Keratinocyte (primary cell): ENCODE data around the gene VAT1. TPM values are rescaled to one million over a fixed set of nuclear protein-coding genes. Genes with fewer than 3 reads are reported as not detected.

Source experiments
- DNase-seq: peaks from one replicate; pipeline ENCODE4 v3.0.0-alpha.2; 2011; ENCODE audit warnings: low read depth, missing footprints, low spot score
- FAIRE-seq: peaks from 2 replicates; lab custom pipeline; 2011; peaks lifted over from hg19 to GRCh38; lab: Jason Lieb, UNC
- H2AFZ ChIP-seq: 2 replicates; pipeline ENCODE4 v1.6.0; 2012; ENCODE audit warnings: low read length, control low read depth, inconsistent platforms; ENCODE audit not compliant: control insufficient read depth
- H3K27ac ChIP-seq: 2 replicates; pipeline ENCODE4 v1.5.1; 2011; ENCODE audit warnings: low read length; ENCODE audit not compliant: control insufficient read depth, insufficient read depth
- H3K27me3 ChIP-seq: 3 replicates; pipeline ENCODE4 v1.6.0; 2011; ENCODE audit warnings: low read length; ENCODE audit not compliant: control insufficient read depth, insufficient read depth; ENCODE audit errors: extremely low read depth
- H3K36me3 ChIP-seq, 2 experiments: 2 replicates in 1 of 2; 3 replicates in 1 of 2; pipeline ENCODE4 v1.5.1; 2011; ENCODE audit warnings: low read length in 2 of 2, mild to moderate bottlenecking in 1 of 2; ENCODE audit not compliant: control insufficient read depth in 2 of 2, insufficient read depth in 2 of 2; ENCODE audit errors: extremely low read depth in 1 of 2
- H3K4me1 ChIP-seq: 3 replicates; pipeline ENCODE4 v1.5.1; 2011; ENCODE audit warnings: low read length; ENCODE audit not compliant: control insufficient read depth, insufficient read depth; ENCODE audit errors: extremely low read depth
- H3K4me2 ChIP-seq: 3 replicates; pipeline ENCODE4 v1.6.0; 2011; ENCODE audit warnings: low read depth, low read length; ENCODE audit not compliant: control insufficient read depth, insufficient read depth; ENCODE audit errors: extremely low read depth
- H3K4me3 ChIP-seq, 3 experiments: fragments of 200-600 bp in 1 of 3; sonication (generic) in 1 of 3; 2 replicates in 2 of 3; 3 replicates in 1 of 3; pipeline ENCODE4 v1.5.1; 2011 to 2016; ENCODE audit warnings: low read length in 3 of 3, mild to moderate bottlenecking in 3 of 3, control low read depth in 2 of 3, inconsistent platforms in 1 of 3, low read depth in 1 of 3, mixed read lengths in 1 of 3, mixed run types in 1 of 3, moderate library complexity in 1 of 3; ENCODE audit not compliant: control insufficient read depth in 2 of 3, insufficient read depth in 2 of 3; ENCODE audit errors: extremely low read depth in 1 of 3
- H3K79me2 ChIP-seq: 2 replicates; pipeline ENCODE4 v1.6.0; 2012; ENCODE audit warnings: low read length; ENCODE audit not compliant: control insufficient read depth, insufficient read depth
- H3K9ac ChIP-seq: 3 replicates; pipeline ENCODE4 v1.6.0; 2011; ENCODE audit warnings: low read length; ENCODE audit not compliant: control insufficient read depth, insufficient read depth; ENCODE audit errors: extremely low read depth
- H3K9me1 ChIP-seq: 3 replicates; pipeline ENCODE4 v1.6.0; 2011; ENCODE audit warnings: low read length; ENCODE audit not compliant: control insufficient read depth, insufficient read depth; ENCODE audit errors: extremely low read depth
- H3K9me3 ChIP-seq: 2 replicates; pipeline ENCODE4 v1.5.1; 2012; ENCODE audit warnings: low read depth, low read length; ENCODE audit not compliant: control insufficient read depth
- H4K20me1 ChIP-seq: 3 replicates; pipeline ENCODE4 v1.6.0; 2011; ENCODE audit warnings: low read length; ENCODE audit not compliant: control insufficient read depth, insufficient read depth; ENCODE audit errors: extremely low read depth
- EZH2 ChIP-seq: IDR thresholded peaks from one replicate; pipeline ENCODE4 v1.6.1; 2012; ENCODE audit warnings: inconsistent platforms, mild to moderate bottlenecking, low read length, moderate library complexity
- dilution Hi-C: fragments of 300-500 bp; cut with MboI; formaldehyde crosslinking; loops from one replicate; pipeline ENCODE4 v1.7.0; 2020; ENCODE audit warnings: low sequenced_read_pairs; ENCODE audit not compliant: extremely low pct_ligation_motif_present
- polyA minus RNA-seq, 3 experiments: library from RNA; depleted of rRNA, polyadenylated mRNA; stranded (reverse); fragments of >200 nt; gene quantifications; 1 replicate in 1 of 3; 2 replicates in 1 of 3; 3 replicates in 1 of 3; pipeline ENCODE4 v1.2.3, GENCODE V29; 2011
- polyA plus RNA-seq, 5 experiments: library from polyadenylated mRNA; depleted of rRNA in 3 of 5; stranded (reverse) in 3 of 5; stranded (forward) in 1 of 5; unstranded in 1 of 5; fragments of >200 nt; gene quantifications; 1 replicate in 1 of 5; 2 replicates in 3 of 5; 3 replicates in 1 of 5; pipeline versions ENCODE4 v1.2.1 to v1.2.3, GENCODE V29; 2011 to 2012; ENCODE audit warnings: missing spikeins in 2 of 5, low read depth in 1 of 5, low replicate concordance in 1 of 5
- TF ChIP-seq, protein P1 (sequence below), 3 experiments: IDR thresholded peaks in 1 of 3; conservative IDR thresholded peaks in 1 of 3; optimal IDR thresholded peaks in 1 of 3; 2 replicates in 2 of 3; 3 replicates in 1 of 3; pipeline versions ENCODE3 to v1.5.1; 2011; ENCODE audit warnings: low read length in 3 of 3, mild to moderate bottlenecking in 3 of 3, moderate library complexity in 2 of 3, control low read depth in 1 of 3, inconsistent platforms in 1 of 3; ENCODE audit not compliant: insufficient read depth in 2 of 3; ENCODE audit errors: extremely low read depth in 1 of 3

Gene VAT1
- polyA plus RNA-seq = 151 to 186 TPM (median 183 TPM) in 3 replicates
- 31.9 TPM for polyA plus RNA-seq (2011; ENCODE audit: low read depth)
- 172 and 254 TPM in 2 replicates for polyA plus RNA-seq (2011; cell fraction: cytosol; rRNA removed)
- 139 and 148 TPM in 2 replicates for polyA plus RNA-seq (2011; cell fraction: nucleus; rRNA removed)
- 291 and 376 TPM in 2 replicates for polyA plus RNA-seq (2012; ENCODE audit: low replicate concordance)
- 312 to 597 TPM (median 313 TPM) in 3 replicates for polyA minus RNA-seq
- 562 TPM for polyA minus RNA-seq (2011; cell fraction: cytosol; rRNA and poly(A)+ RNA removed)
- 101 and 122 TPM in 2 replicates for polyA minus RNA-seq (2011; cell fraction: nucleus; rRNA and poly(A)+ RNA removed)

DNA sequence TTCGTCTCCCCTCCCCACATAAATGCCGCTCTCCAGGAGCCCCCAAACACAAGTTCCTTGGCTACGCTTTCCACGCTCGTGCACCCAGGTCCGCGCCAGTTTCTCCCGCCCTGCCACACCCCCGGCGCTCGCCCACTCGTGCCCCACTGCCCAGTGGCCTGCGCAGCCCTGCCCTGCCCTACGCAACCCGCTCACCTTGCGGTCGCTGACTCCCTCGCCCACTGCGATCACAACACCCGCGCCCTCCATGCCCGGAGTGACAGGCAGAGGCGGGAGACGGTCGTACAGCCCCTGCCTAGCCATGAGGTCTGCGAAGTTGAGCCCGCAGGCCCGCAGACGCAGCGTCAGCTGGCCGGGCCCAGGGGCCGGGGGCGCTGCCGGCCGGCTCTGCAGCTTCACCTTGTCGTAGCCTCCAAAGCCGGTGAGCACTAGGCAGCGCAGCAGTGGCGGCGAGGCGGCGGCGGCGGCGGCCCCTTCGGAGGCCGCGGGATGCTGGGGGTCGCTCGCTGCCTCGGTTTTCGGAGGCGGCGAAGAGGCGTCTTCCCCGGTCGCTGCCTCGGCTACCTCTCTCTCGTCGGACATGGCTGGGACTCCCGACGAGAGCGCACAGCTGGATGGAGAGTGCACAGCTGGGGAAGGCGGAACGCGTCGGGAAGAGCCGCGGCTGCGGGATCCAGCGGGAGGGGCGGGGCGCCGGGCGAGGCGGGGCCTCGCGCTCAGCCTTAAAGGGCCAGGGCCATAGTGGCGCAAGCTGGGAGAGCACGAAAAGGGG lies at the start of gene VAT1:
Gene VAT1, minus strand, starts transcription at position 645 of the 772 bp plus-strand sequence. Its CDS starts 63 bp downstream, at position 582.
- no peaks in the 10 kb centered on the region for H3K9me3 ChIP-seq
- H4K20me1 ChIP-seq = no peaks in the 10 kb centered on the region
- FAIRE-seq = no peak
- TF ChIP-seq, protein P1, sequence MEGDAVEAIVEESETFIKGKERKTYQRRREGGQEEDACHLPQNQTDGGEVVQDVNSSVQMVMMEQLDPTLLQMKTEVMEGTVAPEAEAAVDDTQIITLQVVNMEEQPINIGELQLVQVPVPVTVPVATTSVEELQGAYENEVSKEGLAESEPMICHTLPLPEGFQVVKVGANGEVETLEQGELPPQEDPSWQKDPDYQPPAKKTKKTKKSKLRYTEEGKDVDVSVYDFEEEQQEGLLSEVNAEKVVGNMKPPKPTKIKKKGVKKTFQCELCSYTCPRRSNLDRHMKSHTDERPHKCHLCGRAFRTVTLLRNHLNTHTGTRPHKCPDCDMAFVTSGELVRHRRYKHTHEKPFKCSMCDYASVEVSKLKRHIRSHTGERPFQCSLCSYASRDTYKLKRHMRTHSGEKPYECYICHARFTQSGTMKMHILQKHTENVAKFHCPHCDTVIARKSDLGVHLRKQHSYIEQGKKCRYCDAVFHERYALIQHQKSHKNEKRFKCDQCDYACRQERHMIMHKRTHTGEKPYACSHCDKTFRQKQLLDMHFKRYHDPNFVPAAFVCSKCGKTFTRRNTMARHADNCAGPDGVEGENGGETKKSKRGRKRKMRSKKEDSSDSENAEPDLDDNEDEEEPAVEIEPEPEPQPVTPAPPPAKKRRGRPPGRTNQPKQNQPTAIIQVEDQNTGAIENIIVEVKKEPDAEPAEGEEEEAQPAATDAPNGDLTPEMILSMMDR (optimal IDR thresholded peaks at IDR 0.05 in 1 of 3, IDR thresholded peaks at IDR 0.05 in 1 of 3, conservative IDR thresholded peaks at IDR 0.05 in 1 of 3; ENCODE audit: extremely low read depth in 1 of 3, insufficient read depth in 2 of 3, low read length in 3 of 3) = no peak
- TF ChIP-seq EZH2 = no peak
- dilution Hi-C loops = no loop called here
- peaks cover 14% of the 10 kb centered on the region for H3K4me1 ChIP-seq
- peak within 1 kb of the TSS; percentile 87 for H3K9ac ChIP-seq
- H3K27ac ChIP-seq = peak within 1 kb of the TSS; percentile 66
- peak within 1 kb of the TSS; percentile 90 to 100 (median 95) for H3K4me3 ChIP-seq
- peaks cover 20% of the 10 kb centered on the region for H3K79me2 ChIP-seq
- peak within 1 kb of the TSS; percentile 87 for H2AFZ ChIP-seq
- H3K4me2 ChIP-seq = peak within 1 kb of the TSS; percentile 76
- H3K27me3 ChIP-seq = peaks cover 13% of the 10 kb centered on the region
- H3K36me3 ChIP-seq = peaks cover 8 to 14% of the 10 kb centered on the region in 2 experiments
- no peak for DNase-seq
- H3K9me1 ChIP-seq = no peaks in the 10 kb centered on the region

DNA sequence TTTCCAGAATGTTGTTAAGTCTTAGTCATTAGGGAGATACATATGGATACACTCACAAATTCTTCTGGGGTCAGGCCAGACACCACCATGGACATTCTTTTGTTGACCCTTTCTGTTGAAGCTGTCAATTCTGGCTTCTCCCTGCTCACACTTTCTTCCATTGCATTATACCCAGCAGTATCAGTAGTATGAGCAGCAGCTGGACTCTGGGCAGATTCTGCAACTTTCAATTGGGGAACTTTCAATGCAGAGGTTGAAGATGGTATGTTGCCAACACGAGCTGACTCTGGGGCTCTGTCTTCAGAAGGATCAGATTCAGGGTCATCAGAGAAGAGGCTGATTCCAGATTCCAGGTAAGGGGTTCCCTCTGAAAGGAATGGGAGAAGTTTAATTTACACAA lies 48.7 kb upstream of the VAT1 start:
- no peaks in the 10 kb centered on the region for H3K9me3 ChIP-seq
- DNase-seq (no peak), FAIRE-seq (no peak)
- no peak overlapping the region for H3K9ac ChIP-seq
- no peak overlapping the region for H3K4me3 ChIP-seq
- H3K27ac ChIP-seq = no peak overlapping the region
- H3K79me2 ChIP-seq = no peaks in the 10 kb centered on the region
- no peaks in the 10 kb centered on the region for H3K4me1 ChIP-seq
- no peaks in the 10 kb centered on the region for H4K20me1 ChIP-seq
- no peak overlapping the region for H2AFZ ChIP-seq
- H3K36me3 ChIP-seq = peaks cover 0 to 11% of the 10 kb centered on the region in 2 experiments
- no peaks in the 10 kb centered on the region for H3K27me3 ChIP-seq
- no peaks in the 10 kb centered on the region for H3K9me1 ChIP-seq
- H3K4me2 ChIP-seq = no peak overlapping the region
- no peak for TF ChIP-seq EZH2
- TF ChIP-seq, protein P1 (optimal IDR thresholded peaks at IDR 0.05 in 1 of 3, IDR thresholded peaks at IDR 0.05 in 1 of 3, conservative IDR thresholded peaks at IDR 0.05 in 1 of 3; ENCODE audit: extremely low read depth in 1 of 3, insufficient read depth in 2 of 3, low read length in 3 of 3) = no peak
- dilution Hi-C loops = no loop called here
